ENCODE data around the gene ACP4.
"Not testable (repeated sequence)": the region's sequence is repeated elsewhere in the genome, so short reads cannot be mapped to it uniquely, and the experiment has no call there.

The ACP4 gene

GRCh38 chr19:50796128-50796633 lies 6.0 kb downstream of the ACP4 start:
- no peak for DNase-seq (ENCODE audit: low read depth, low spot score)
- H3K27ac ChIP-seq: no peak overlapping the region

GRCh38 chr19:50796634-50797428 lies 6.6 kb downstream of the ACP4 start:
- no peak overlapping the region for H3K27ac ChIP-seq

GRCh38 chr19:50797429-50797780 lies 7.2 kb downstream of the ACP4 start:
- H3K27ac ChIP-seq: no peak overlapping the region
- no peak for DNase-seq (ENCODE audit: low read depth, low spot score)

More at GRCh38 chr19:50796634-50797428, 6.6 kb downstream of the ACP4 start:
- DNase-seq (ENCODE audit: low read depth, low spot score): no peak

GRCh38 chr19:50797781-50798658 lies 7.8 kb downstream of the ACP4 start:
- H3K27ac ChIP-seq: no peak overlapping the region
- DNase-seq (ENCODE audit: low read depth, low spot score): no peak

GRCh38 chr19:50798659-50799546 lies 8.7 kb downstream of the ACP4 start:
- no peak overlapping the region for H3K27ac ChIP-seq
- DNase-seq (ENCODE audit: low read depth, low spot score): no peak

- DNase-seq (ENCODE audit: low read depth, low spot score): no peak
- H3K27ac ChIP-seq: no peak overlapping the region
Observed at GRCh38 chr19:50799547-50799851, 9.3 kb downstream of the ACP4 start.

GRCh38 chr19:50801107-50801506 lies 10.9 kb downstream of the ACP4 start:
- H3K27ac ChIP-seq: no peak overlapping the region
- no peak for DNase-seq (ENCODE audit: low read depth, low spot score)

- H3K27ac ChIP-seq: peak overlapping the region; percentile 94
- DNase-seq (ENCODE audit: low read depth, low spot score): no peak
Observed at GRCh38 chr19:50803633-50804419, 13.6 kb downstream of the ACP4 start.

GRCh38 chr19:50804420-50805272 lies 14.4 kb downstream of the ACP4 start:
- peak; percentile 93 for DNase-seq (ENCODE audit: low read depth, low spot score)
- H3K27ac ChIP-seq: peak overlapping the region; percentile 94

GRCh38 chr19:50808856-50809255 lies 18.6 kb downstream of the ACP4 start:
- DNase-seq (ENCODE audit: low read depth, low spot score): no peak
- H3K27ac ChIP-seq: no peak overlapping the region

GRCh38 chr19:50811622-50812238 lies 21.5 kb downstream of the ACP4 start:
- H3K27ac ChIP-seq; DNase-seq (ENCODE audit: low read depth, low spot score): not testable (repeated sequence)

- no peak for DNase-seq (ENCODE audit: low read depth, low spot score)
- H3K27ac ChIP-seq: no peak overlapping the region
Observed at GRCh38 chr19:50812474-50812873, 22.3 kb downstream of the ACP4 start.

GRCh38 chr19:50814883-50815282 lies 24.7 kb downstream of the ACP4 start:
- no peak for DNase-seq (ENCODE audit: low read depth, low spot score)
- no peak overlapping the region for H3K27ac ChIP-seq

- no peak for DNase-seq (ENCODE audit: low read depth, low spot score)
- H3K27ac ChIP-seq: no peak overlapping the region
Observed at GRCh38 chr19:50815439-50815838, 25.2 kb downstream of the ACP4 start.

- H3K27ac ChIP-seq: no peak overlapping the region
- no peak for DNase-seq (ENCODE audit: low read depth, low spot score)
Observed at GRCh38 chr19:50817941-50818858, 28.0 kb downstream of the ACP4 start.

- DNase-seq (ENCODE audit: low read depth, low spot score): no peak
- H3K27ac ChIP-seq: no peak overlapping the region
Observed at GRCh38 chr19:50818859-50819472, 28.8 kb downstream of the ACP4 start.

GRCh38 chr19:50819636-50820035 lies 29.4 kb downstream of the ACP4 start:
- DNase-seq (ENCODE audit: low read depth, low spot score): no peak
- H3K27ac ChIP-seq: no peak overlapping the region
